DMS114 treated with DMSO at 0.1 percent for 48 hours (cell line): ENCODE results near the gene GRID2.

Experiments used
- DNase-seq: peaks from one replicate; lab custom pipeline; 2025; ENCODE audit not compliant: unreplicated experiment; lab: John Stamatoyannopoulos, UW

GRID2 gene

DNA sequence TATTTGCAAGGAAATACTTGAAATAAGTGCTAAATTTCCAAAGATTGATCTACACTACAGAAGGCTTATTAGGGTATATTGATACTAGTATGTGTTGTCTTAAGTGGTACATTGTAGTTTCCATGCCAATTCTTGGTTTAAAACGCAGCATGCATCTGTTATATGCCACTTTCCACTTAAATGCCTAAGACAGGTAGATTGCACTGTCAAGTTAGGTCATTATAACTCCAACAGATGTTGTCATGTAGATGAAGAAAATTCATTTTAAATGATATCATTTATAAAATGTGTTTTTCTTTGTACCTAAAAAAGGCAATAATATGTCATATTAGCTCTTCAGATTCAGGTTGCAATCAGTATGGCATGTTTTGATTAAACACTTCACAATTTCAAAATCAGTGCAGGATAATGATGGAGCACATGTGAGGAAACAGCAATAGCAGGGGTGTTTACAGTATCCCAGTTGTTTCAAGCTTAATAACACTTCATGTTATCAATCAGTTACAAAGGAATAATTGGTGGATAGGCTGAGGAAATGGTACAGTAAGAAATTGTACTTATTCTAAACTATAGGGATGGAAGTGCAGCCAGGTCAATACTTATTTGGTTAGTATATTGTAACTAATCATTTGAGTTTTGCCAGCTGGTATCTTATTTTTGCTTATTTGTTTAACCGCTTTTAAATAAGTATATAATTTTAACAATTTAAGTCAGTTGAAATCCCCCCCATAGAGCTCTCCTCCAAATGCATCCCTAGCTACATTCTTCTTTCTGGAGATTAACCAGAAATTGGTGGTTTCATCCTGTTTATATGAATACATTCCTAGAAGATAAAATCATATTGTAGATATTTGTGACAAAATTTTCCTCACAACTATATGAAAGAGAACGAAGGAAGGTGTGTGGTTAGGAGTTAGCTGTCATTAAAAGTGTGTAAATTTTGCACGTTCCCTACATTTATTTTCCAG, 1070.4 kb downstream of the GRID2 start:
- no peak for DNase-seq

GRCh38 chr4:93384241-93384640, 1080.5 kb downstream of the GRID2 start:
- DNase-seq = no peak

DNA sequence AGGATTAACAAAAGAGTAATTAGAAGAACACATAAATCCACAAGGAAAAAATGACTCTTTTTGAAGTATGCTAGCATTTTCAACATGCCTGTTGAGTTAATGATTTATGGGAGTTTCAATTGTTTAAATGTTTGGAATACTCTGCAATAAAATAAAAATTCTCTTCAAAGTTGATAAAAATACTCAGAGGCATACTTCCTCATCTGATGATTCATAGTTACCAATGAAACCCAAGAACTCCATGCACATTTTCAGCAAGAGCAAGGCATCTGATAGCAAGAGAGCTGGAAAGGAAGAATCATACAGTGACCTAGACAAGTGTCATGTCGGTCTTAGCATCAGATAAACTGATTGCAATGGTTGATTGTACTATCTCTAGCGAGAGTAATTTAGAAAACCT, 1081.1 kb downstream of the GRID2 start:
- no peak for DNase-seq

DNA sequence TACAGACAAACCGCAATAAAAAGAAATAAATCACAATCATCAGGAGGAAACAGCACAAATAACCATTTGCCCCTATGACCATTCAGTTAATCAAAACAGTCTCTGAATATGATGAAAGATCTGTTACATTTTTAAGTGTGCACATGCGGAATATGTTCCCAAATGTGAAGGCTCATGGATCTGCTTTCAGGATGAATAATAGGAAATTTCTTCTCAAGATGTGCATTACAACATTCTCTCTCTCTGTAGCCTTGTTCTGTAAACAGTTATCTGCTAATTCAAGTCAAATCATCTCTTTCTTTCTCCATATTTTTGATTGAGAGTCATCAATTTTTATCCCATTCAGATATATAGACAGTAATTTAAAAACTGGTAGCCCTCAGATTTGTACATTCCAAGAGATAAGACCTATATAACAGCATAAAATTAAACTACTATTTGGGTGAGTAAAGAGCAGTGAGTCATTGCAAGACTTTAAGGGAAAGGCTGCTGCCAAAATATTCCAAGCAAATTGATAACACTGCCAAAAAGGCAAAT, 1090.8 kb downstream of the GRID2 start:
- no peak for DNase-seq

GRCh38 chr4:93396272-93396671, 1092.5 kb downstream of the GRID2 start:
- DNase-seq = no peak

GRCh38 chr4:93403571-93403970, 1099.8 kb downstream of the GRID2 start:
- no peak for DNase-seq

GRCh38 chr4:93407493-93408275, 1103.9 kb downstream of the GRID2 start:
- no peak for DNase-seq

GRCh38 chr4:93409035-93409434, 1105.3 kb downstream of the GRID2 start:
- no peak for DNase-seq

DNA sequence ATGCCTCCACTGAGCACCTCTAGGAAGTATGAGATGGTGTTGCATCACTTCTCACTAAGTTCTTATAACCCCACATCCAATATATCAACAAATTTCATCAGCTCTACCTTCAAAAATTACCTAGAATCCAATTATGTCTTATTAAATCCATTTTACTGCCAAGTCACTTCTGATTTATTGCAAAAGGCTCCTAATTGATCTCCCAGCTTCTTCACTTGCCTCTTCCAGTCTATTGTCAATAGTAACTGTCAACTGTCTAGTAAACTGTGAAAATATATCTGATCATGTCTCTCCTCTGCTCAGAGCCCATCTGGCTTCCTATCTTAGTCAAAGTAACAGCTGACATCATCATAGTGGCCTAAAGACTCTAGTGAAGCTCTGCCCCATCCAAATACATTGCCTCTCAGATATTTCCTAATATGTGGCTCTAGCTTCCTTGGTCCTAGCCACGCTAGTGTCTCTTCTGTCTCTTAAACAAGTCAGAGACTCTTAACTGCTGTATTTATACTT, 1110.3 kb downstream of the GRID2 start:
- no peak for DNase-seq

GRCh38 chr4:93416344-93417128, 1112.8 kb downstream of the GRID2 start:
- DNase-seq = no peak

GRCh38 chr4:93431371-93431770, 1127.6 kb downstream of the GRID2 start:
- no peak for DNase-seq

GRCh38 chr4:93433840-93434239, 1130.1 kb downstream of the GRID2 start:
- DNase-seq = no peak

- no peak for DNase-seq
Observed at GRCh38 chr4:93436000-93436626, 1132.3 kb downstream of the GRID2 start.

- no peak for DNase-seq
Observed at GRCh38 chr4:93437991-93438390, 1134.2 kb downstream of the GRID2 start.

- DNase-seq = no peak
Observed at GRCh38 chr4:93444860-93445259, 1141.1 kb downstream of the GRID2 start.

DNA sequence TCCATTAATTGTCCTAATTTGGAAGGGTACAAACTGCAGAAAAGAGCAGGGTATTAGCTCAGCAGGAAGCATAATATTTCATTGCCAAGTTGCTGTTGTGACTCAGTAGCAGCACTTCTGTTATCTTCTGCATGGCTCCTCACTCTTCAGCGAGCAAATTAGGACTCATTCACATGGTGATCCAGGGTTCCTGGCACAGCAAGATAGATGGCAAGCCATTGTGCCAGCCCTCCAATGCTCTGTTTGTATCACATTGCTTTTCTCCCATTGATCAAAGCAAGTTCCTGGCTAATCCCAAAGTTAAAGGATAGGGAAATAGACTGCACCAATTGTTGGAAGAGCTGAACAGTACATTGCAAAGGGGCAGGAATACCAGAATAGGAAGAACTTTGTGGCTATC, 1142.3 kb downstream of the GRID2 start:
- DNase-seq = no peak

DNA sequence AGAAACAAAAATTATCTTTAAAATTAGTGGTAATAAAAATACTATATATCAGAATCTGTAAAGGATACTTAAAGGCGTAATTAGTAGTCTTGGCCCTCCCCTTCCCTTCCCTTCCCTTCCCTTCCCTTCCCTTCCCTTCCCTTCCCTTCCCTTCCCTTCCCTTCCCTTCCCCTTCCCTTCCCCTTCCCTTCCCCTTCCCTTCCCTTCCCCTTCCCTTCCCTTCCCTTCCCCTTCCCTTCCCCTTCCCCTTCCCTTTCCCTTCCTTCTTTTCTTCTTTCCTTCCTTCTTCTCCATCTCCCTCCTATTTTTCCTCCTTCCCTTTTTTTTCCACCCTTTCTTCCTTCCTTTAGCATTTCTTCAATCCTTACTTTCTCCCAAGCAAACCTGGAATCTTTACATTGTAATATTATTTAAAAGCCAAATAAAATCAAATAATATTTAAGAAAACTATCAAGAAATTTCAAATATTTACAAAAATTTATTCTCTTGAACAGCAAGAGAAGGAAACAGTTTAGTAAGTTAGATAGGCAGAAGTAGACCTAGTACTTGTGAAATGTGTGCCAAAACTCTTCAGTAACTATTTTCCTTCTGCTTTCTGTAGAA, 1145.0 kb downstream of the GRID2 start:
- DNase-seq = no peak

- no peak for DNase-seq
Observed at GRCh38 chr4:93451954-93452353, 1148.2 kb downstream of the GRID2 start.

DNA sequence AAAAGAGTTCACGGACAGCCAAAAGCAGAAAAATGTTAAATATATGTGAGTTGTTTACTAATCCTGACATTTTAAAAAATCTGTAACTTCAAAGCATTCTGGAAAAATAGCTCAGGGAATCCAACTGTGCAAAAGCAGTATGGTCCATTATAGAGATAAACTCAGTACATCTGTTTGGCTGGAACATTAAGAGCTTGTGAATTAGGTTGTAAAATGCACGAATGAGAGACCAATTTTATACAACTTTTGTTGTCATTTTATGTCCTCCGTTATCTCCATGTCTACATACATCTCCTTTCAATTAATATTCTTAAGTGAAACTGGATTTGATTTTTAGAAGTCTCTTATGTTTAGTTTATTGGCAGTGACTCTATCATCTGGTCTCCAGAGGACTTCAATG, 1157.8 kb downstream of the GRID2 start:
- DNase-seq = no peak

DNA sequence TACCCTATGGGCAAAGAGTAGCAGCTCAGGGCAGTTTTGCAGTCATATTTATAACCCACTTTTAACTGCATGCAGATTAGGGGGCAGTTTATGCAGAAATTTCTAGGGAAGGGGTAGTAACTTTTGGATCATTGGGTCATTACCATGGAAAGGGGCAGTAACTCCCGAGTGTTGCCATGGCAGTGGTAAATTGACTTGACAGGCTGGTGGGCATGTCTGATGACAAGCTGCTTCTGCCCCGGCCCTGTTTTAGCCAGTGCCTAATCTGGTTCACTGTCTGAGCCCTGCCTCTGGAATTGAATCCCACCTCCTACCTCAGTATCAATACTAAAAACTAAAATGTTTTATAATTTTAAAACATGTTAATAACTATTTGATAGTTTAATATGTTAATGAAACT, 1162.7 kb downstream of the GRID2 start:
- no peak for DNase-seq
